Karpas-422 (cell line): ENCODE data around the gene HSPA1A. TPM values are rescaled to one million over a fixed set of nuclear protein-coding genes. Genes with fewer than 3 reads are reported as not detected.

Experiments
- DNase-seq: peaks from one replicate; pipeline ENCODE4 v3.0.0-alpha.2; 2015
- H2AFZ ChIP-seq: fragments of 200-600 bp; sonication (generic); 2 replicates; pipeline ENCODE4 v1.6.1; 2014; ENCODE audit warnings: antibody characterized with exemption, low read length, mixed read lengths
- H3K27ac ChIP-seq: fragments of 200-600 bp; sonication (generic); 2 replicates; pipeline ENCODE4 v1.5.1; 2014; ENCODE audit warnings: mild to moderate bottlenecking, low read length, moderate library complexity
- H3K27me3 ChIP-seq: fragments of 200-600 bp; sonication (generic); 2 replicates; pipeline ENCODE4 v1.6.1; 2014; ENCODE audit warnings: low read length, mixed read lengths
- H3K36me3 ChIP-seq: fragments of 200-600 bp; sonication (generic); 2 replicates; pipeline ENCODE4 v1.6.1; 2014; ENCODE audit warnings: low read length, mixed read lengths; ENCODE audit not compliant: insufficient read depth
- H3K4me1 ChIP-seq: fragments of 200-600 bp; sonication (generic); 2 replicates; pipeline ENCODE4 v1.6.1; 2014; ENCODE audit warnings: mild to moderate bottlenecking, low read length, mixed read lengths
- H3K4me2 ChIP-seq: fragments of 200-600 bp; sonication (generic); 2 replicates; pipeline ENCODE4 v1.6.1; 2014; ENCODE audit warnings: low read length, low read depth, mild to moderate bottlenecking; ENCODE audit not compliant: poor library complexity, severe bottlenecking
- H3K4me3 ChIP-seq: fragments of 200-600 bp; sonication (generic); 2 replicates; pipeline ENCODE4 v1.5.1; 2014; ENCODE audit warnings: mild to moderate bottlenecking, antibody characterized with exemption, low read length, mixed read lengths
- H3K79me2 ChIP-seq: fragments of 200-600 bp; sonication (generic); 2 replicates; pipeline ENCODE4 v1.6.1; 2014; ENCODE audit warnings: mild to moderate bottlenecking, low read length, mixed read lengths
- H3K9ac ChIP-seq: fragments of 200-600 bp; sonication (generic); 2 replicates; pipeline ENCODE4 v1.6.0; 2014; ENCODE audit warnings: low read length
- H3K9me2 ChIP-seq: fragments of 200-600 bp; sonication (generic), shearing (Covaris generic); replicated peaks from 2 replicates; pipeline ENCODE4 v1.6.0; 2014; ENCODE audit warnings: mild to moderate bottlenecking, low read length, moderate library complexity; ENCODE audit not compliant: insufficient read depth
- H3K9me3 ChIP-seq: fragments of 300-700, 200-600 bp; sonication (generic); 2 replicates; pipeline ENCODE4 v1.6.1; 2014; ENCODE audit warnings: low read length, mixed read lengths
- H4K20me1 ChIP-seq: fragments of 200-600 bp; sonication (generic); 2 replicates; pipeline ENCODE4 v1.6.1; 2014; ENCODE audit warnings: mild to moderate bottlenecking, antibody characterized with exemption, low read length, low read depth; ENCODE audit not compliant: insufficient read depth
- small RNA-seq: library from RNA; depleted of rRNA; stranded (forward); fragments of <200 nt; gene quantifications from one replicate; pipeline ENCODE3, GENCODE V24; 2014
- total RNA-seq: library from RNA; depleted of rRNA; stranded (reverse); fragments of >200 nt; shearing (Covaris generic); gene quantifications from 2 replicates; pipeline ENCODE4 v1.2.3, GENCODE V29; 2014; ENCODE audit warnings: low replicate concordance; rRNA removed

Gene HSPA1A
- total RNA-seq, 1 experiment from 2014 or later = not detected

DNA sequence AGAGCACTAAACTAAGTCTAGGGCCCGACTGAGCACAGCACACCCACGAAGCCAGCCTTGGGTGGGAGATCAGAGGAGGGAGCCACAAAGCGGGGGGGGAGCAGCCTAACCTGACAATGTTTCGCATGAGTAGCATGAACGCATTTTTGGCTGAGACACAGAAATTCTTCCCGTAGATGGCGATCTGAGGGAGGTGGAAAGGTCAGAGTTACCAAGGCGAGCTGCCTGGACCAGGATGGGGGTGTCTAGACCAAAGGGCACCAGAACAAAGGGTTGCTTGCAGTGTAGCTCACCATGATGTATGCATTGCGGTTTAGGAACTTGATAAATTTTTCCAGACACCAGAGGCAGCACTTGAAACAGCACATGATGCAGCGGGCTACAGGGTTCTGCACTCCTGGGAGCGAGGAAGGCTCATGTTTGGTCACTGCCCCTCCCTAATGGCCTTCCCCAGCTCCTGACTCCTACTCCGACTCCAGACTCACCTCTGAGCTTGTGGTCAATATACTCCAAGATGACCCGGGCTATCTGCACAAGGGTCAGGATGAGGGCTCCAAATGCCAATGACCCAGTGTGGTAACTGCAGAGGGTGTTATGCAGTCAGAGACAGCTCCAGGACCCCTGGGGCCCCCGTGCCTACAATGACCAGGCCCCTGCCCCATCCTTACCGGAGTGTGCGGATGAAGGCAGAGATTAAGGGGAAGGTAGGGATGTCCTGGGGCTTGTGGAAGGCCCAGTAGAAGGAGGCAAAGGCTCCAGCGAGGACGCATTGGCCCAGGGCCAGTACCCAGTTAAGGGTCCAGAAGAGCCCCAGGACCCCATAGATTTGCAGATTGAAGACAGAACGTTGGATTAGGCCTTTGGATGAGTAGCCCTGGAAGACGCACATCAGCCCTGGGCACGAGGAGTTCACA lies 50.1 kb downstream of the HSPA1A start:
- Histone ChIP-seq H3K4me3 (no peak overlapping the region), H3K4me1 (peaks cover 22% of the 10 kb centered on the region), H3K4me2 (no peak overlapping the region), H3K9ac (no peak overlapping the region), H3K9me2 (no peaks in the 10 kb centered on the region), H3K79me2 (no peaks in the 10 kb centered on the region), H3K9me3 (no peaks in the 10 kb centered on the region), H4K20me1 (no peaks in the 10 kb centered on the region), H3K27me3 (no peaks in the 10 kb centered on the region), H3K36me3 (no peaks in the 10 kb centered on the region), H2AFZ (no peak overlapping the region), H3K27ac (no peak overlapping the region)
- no peak for DNase-seq

Small RNA genes within 50 kb of the gene (small RNA-seq; reads per million reads assigned to genes)
- gene RF00019 (not detected), gene SNORD48 (649 reads per million, percentile 100 among the genes with 10 or more reads in this experiment), gene SNORD52 (not detected)

Other genes starting within 250 kb of the HSPA1A start
- 71.1 and 128 TPM in 2 replicates for gene LTA, start 243.3 kb upstream of the HSPA1A start, total RNA-seq
- 223 and 233 TPM in 2 replicates for gene TNF, start 240.0 kb upstream of the HSPA1A start, total RNA-seq
- gene LTB, start 233.1 kb upstream of the HSPA1A start, total RNA-seq = 74.1 and 241 TPM in 2 replicates
- gene LST1, start 229.3 kb upstream of the HSPA1A start, total RNA-seq = 5.1 and 6.6 TPM in 2 replicates
- not detected in 2 replicates for gene NCR3, start 222.5 kb upstream of the HSPA1A start, total RNA-seq
- gene AIF1, start 200.3 kb upstream of the HSPA1A start, total RNA-seq = 0.76 TPM in 1 of 2 replicates, not detected in the other
- 123 and 147 TPM in 2 replicates for gene PRRC2A, start 194.8 kb upstream of the HSPA1A start, total RNA-seq
- gene BAG6, start 162.9 kb upstream of the HSPA1A start, total RNA-seq = 145 and 229 TPM in 2 replicates
- 6.7 and 7.6 TPM in 2 replicates for gene APOM, start 159.6 kb upstream of the HSPA1A start, total RNA-seq
- gene C6orf47, start 154.8 kb upstream of the HSPA1A start, total RNA-seq = 13.8 and 35.6 TPM in 2 replicates
- 18.6 and 26.2 TPM in 2 replicates for gene GPANK1, start 150.5 kb upstream of the HSPA1A start, total RNA-seq
- 178 and 212 TPM in 2 replicates for gene CSNK2B, start 149.5 kb upstream of the HSPA1A start, total RNA-seq
- 3.4 and 7.3 TPM in 2 replicates for gene LY6G5B, start 145.6 kb upstream of the HSPA1A start, total RNA-seq
- gene LY6G5C, start 134.5 kb upstream of the HSPA1A start, total RNA-seq = 0.51 TPM in 1 of 2 replicates, not detected in the other
- 55.6 and 92.1 TPM in 2 replicates for gene ABHD16A, start 112.2 kb upstream of the HSPA1A start, total RNA-seq
- not detected in 2 replicates for gene LY6G6F, start 108.7 kb upstream of the HSPA1A start, total RNA-seq
- not detected in 2 replicates for gene LY6G6D, start 100.2 kb upstream of the HSPA1A start, total RNA-seq
- not detected in 2 replicates for gene LY6G6C, start 93.8 kb upstream of the HSPA1A start, total RNA-seq
- gene MPIG6B, start 92.2 kb upstream of the HSPA1A start, total RNA-seq = not detected in 2 replicates
- gene DDAH2, start 86.2 kb upstream of the HSPA1A start, total RNA-seq = 13.3 and 24.0 TPM in 2 replicates
- gene CLIC1, start 79.0 kb upstream of the HSPA1A start, total RNA-seq = 385 and 405 TPM in 2 replicates
- 30.5 and 58.4 TPM in 2 replicates for gene MSH5, start 75.5 kb upstream of the HSPA1A start, total RNA-seq
- gene SAPCD1, start 52.9 kb upstream of the HSPA1A start, total RNA-seq = 1.8 and 14.0 TPM in 2 replicates
- gene VWA7, start 38.2 kb upstream of the HSPA1A start, total RNA-seq = 0.29 and 0.34 TPM in 2 replicates
- gene VARS1, start 19.8 kb upstream of the HSPA1A start, total RNA-seq = 38.0 and 43.0 TPM in 2 replicates
- 44.9 and 57.4 TPM in 2 replicates for gene LSM2, start 8.6 kb upstream of the HSPA1A start, total RNA-seq
- gene HSPA1L, start 260 bp upstream of the HSPA1A start, total RNA-seq = 0.72 TPM in 1 of 2 replicates, not detected in the other
- 78.6 and 143 TPM in 2 replicates for gene HSPA1B, start 12.2 kb downstream of the HSPA1A start, total RNA-seq
- 23.7 and 38.7 TPM in 2 replicates for gene NEU1, start 47.3 kb downstream of the HSPA1A start, total RNA-seq
- not detected in 2 replicates for gene SLC44A4, start 63.5 kb downstream of the HSPA1A start, total RNA-seq
- gene EHMT2, start 82.2 kb downstream of the HSPA1A start, total RNA-seq = 40.0 and 79.0 TPM in 2 replicates
- 13.3 and 26.3 TPM in 2 replicates for gene ZBTB12, start 86.5 kb downstream of the HSPA1A start, total RNA-seq
- not detected in 2 replicates for gene C2, start 112.2 kb downstream of the HSPA1A start, total RNA-seq
- gene CFB, start 130.6 kb downstream of the HSPA1A start, total RNA-seq = 0.22 TPM in 1 of 2 replicates, not detected in the other
- gene NELFE, start 143.4 kb downstream of the HSPA1A start, total RNA-seq = 56.3 and 146 TPM in 2 replicates
- 43.7 and 60.0 TPM in 2 replicates for gene SKIC2, start 143.6 kb downstream of the HSPA1A start, total RNA-seq
- gene DXO, start 156.6 kb downstream of the HSPA1A start, total RNA-seq = 20.8 and 25.0 TPM in 2 replicates
- 2.9 and 3.8 TPM in 2 replicates for gene C4A, start 166.5 kb downstream of the HSPA1A start, total RNA-seq
- 1.9 and 6.6 TPM in 2 replicates for gene C4B, start 199.3 kb downstream of the HSPA1A start, total RNA-seq
- gene CYP21A2, start 222.9 kb downstream of the HSPA1A start, total RNA-seq = not detected in 2 replicates